ENCODE data around the gene IGSF9B. TPM values are rescaled to one million over a fixed set of nuclear protein-coding genes. Genes with fewer than 3 reads are reported as not detected.

Gene IGSF9B
- total RNA-seq, 1 donor from 2014 or later, result 10.1 TPM

DNA sequence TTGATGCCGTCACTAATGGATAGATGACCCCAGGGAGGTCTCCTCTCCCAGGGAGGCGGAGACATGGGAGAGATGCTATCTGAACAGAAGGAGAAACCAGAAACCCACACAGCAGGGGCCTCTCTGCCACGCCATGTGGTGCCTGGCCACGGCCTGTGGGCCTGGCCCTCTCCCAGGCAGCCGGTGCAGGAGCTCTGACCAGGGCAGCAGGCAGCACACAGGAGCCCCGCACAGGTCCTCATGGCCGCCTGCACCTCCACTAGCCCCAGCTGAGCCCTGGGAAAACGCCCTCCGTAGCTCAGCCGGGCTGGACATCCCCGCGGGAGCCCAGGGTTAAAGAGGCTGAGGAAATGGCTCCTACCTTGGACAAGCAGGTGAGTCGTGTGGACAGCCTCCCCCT lies 19.8 kb downstream of the IGSF9B start:
- H3K4me3 ChIP-seq, result no peak overlapping the region
- H3K27me3 ChIP-seq, result no peaks in the 10 kb centered on the region
- TF ChIP-seq POLR2AphosphoS5 (IDR thresholded peaks at IDR 0.05; ENCODE audit: insufficient read depth in 1 of 2, low read depth in 1 of 2) (no peak), POLR2A (IDR thresholded peaks at IDR 0.05) (no peak)
- TF ChIP-seq, protein P1, sequence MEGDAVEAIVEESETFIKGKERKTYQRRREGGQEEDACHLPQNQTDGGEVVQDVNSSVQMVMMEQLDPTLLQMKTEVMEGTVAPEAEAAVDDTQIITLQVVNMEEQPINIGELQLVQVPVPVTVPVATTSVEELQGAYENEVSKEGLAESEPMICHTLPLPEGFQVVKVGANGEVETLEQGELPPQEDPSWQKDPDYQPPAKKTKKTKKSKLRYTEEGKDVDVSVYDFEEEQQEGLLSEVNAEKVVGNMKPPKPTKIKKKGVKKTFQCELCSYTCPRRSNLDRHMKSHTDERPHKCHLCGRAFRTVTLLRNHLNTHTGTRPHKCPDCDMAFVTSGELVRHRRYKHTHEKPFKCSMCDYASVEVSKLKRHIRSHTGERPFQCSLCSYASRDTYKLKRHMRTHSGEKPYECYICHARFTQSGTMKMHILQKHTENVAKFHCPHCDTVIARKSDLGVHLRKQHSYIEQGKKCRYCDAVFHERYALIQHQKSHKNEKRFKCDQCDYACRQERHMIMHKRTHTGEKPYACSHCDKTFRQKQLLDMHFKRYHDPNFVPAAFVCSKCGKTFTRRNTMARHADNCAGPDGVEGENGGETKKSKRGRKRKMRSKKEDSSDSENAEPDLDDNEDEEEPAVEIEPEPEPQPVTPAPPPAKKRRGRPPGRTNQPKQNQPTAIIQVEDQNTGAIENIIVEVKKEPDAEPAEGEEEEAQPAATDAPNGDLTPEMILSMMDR (IDR thresholded peaks at IDR 0.05), result no peak
- intact Hi-C loops (cut with DNase I), result no loop called here
- DNase-seq (ENCODE audit: extremely low spot score in 2 of 2), result no peak
- H3K36me3 ChIP-seq, result peaks cover 0 to 5% of the 10 kb centered on the region in 2 donors
- H3K4me1 ChIP-seq, result no peaks in the 10 kb centered on the region
- no peaks in the 10 kb centered on the region for H3K9me3 ChIP-seq
- no peak overlapping the region for H3K27ac ChIP-seq

DNA sequence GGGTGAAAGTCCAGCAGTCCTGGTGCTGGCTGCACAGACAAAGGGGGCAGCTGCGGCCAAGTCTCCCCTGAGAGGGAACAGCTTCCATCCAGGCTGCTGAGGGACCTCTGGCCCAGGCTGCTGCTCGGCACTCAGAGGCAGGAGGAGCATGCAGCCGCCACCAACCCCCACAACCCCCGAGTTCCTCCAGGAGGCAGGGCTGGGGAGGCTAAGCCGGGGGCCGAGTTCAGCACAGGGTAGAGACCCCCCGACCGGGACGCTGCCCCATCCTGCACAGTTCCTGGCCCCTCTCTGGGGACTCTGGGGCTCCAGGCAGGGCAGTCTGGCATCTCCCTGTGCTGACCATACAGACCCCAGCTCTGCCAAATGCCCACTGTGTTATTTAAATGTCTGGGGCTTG lies 20.2 kb downstream of the IGSF9B start:
- Histone ChIP-seq H3K27me3 (no peaks in the 10 kb centered on the region), H3K4me1 (no peaks in the 10 kb centered on the region), H3K4me3 (no peak overlapping the region), H3K36me3 (peaks cover 0 to 5% of the 10 kb centered on the region in 2 donors), H3K9me3 (no peaks in the 10 kb centered on the region), H3K27ac (no peak overlapping the region)
- TF ChIP-seq, protein P1 (IDR thresholded peaks at IDR 0.05), result no peak
- no peak for TF ChIP-seq POLR2A (IDR thresholded peaks at IDR 0.05)
- no peak for TF ChIP-seq POLR2AphosphoS5 (IDR thresholded peaks at IDR 0.05; ENCODE audit: insufficient read depth in 1 of 2, low read depth in 1 of 2)
- intact Hi-C loops (cut with DNase I), result no loop called here
- no peak for DNase-seq (ENCODE audit: extremely low spot score in 2 of 2)

DNA sequence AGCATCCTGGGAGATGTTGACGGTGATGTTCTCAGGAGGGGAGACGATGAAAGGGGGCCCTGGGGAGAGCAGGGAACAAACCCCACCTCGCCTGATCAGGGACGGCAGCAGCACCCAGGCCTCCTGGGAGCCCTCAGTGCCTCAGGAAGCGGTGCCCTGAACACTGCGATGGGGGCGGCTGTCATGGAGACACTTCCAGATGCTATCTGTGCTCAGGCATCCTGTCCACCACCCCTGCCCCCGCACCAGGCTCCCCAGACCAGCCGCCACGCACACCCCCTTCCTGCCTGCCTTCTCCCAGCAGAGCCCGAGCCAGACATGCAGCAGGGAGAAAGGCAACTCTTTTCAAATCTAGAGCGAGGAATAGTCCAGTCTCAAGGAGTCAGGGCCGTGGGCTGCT lies 20.6 kb downstream of the IGSF9B start:
- H3K4me1 ChIP-seq, result no peaks in the 10 kb centered on the region
- H3K27ac ChIP-seq, result no peak overlapping the region
- no peak for TF ChIP-seq POLR2A (IDR thresholded peaks at IDR 0.05)
- TF ChIP-seq, protein P1 (IDR thresholded peaks at IDR 0.05), result no peak
- no peak for TF ChIP-seq POLR2AphosphoS5 (IDR thresholded peaks at IDR 0.05; ENCODE audit: insufficient read depth in 1 of 2, low read depth in 1 of 2)
- H3K27me3 ChIP-seq, result no peaks in the 10 kb centered on the region
- peaks cover 0 to 5% of the 10 kb centered on the region in 2 donors for H3K36me3 ChIP-seq
- DNase-seq (ENCODE audit: extremely low spot score in 2 of 2), result no peak
- H3K9me3 ChIP-seq, result no peaks in the 10 kb centered on the region
- intact Hi-C loops (cut with DNase I), result no loop called here
- no peak overlapping the region for H3K4me3 ChIP-seq

DNA sequence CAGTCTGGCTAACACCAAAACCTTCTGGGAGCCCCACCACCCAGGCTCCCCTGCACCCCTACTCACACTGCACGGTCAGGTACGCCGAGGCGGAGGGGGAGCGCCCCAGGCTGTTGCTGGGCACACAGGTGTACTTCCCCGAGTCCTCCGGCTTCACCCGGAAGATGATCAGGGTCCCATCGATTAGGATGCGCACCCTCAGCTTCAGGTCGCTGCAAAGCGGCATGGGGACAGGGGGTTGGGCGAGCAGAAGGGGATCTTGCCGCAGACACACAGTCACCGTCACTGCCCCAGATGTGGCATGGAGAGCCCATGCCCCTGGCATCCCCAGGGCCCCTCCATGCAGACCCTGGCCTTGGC lies 21.2 kb downstream of the IGSF9B start:
- intact Hi-C loops (cut with DNase I), result no loop called here
- H3K4me3 ChIP-seq, result no peak overlapping the region
- H3K36me3 ChIP-seq, result peaks cover 0 to 5% of the 10 kb centered on the region in 2 donors
- TF ChIP-seq POLR2A (IDR thresholded peaks at IDR 0.05), result no peak
- TF ChIP-seq, protein P1 (IDR thresholded peaks at IDR 0.05), result no peak
- no peak for TF ChIP-seq POLR2AphosphoS5 (IDR thresholded peaks at IDR 0.05; ENCODE audit: insufficient read depth in 1 of 2, low read depth in 1 of 2)
- no peaks in the 10 kb centered on the region for H3K27me3 ChIP-seq
- no peaks in the 10 kb centered on the region for H3K4me1 ChIP-seq
- no peak for DNase-seq (ENCODE audit: extremely low spot score in 2 of 2)
- H3K9me3 ChIP-seq, result no peaks in the 10 kb centered on the region
- H3K27ac ChIP-seq, result no peak overlapping the region

DNA sequence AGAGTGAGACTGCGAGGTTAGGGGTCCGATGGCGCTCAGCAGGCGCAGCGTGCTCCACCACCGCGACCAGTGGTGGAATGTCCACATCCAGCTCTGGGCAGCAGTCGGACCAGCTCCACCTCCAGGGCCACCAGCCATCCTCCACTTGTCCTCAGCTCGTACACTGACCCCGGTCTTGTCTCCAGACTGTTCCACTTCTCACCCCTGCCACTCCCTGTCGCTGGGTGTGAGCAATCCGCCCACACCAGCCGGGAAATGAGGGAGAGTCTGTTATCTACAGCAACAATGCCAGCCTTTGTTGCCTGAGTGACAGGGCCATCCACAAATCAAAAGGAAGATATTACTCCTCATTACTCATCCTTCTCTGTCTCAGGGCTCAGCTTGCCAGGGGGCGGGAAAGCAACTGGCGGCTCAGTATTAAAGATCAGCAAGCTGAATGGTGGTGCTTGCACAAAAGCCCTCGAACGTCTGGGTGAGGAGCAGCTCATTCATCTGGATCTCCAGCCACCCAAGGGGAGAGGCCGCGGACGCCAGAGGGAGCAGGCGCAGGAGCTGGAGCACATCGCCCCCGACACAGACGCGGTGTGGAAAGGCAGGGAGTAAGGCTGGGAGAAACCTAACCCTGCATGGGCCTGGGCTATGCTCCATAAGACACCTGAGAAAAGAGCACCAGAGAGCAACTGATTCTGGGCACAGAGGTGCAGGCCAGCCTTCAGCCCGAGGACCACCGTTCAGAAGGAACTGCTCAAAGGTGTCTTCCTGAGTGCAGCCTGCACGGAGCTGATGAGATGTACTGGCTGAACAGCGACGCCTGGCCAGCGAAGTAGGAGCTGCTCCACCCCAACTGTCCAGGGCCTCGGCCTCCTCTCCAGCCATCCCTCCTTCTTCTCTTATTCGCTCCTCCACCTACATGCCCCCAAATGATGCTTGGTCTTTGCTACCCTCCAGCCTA lies 21.9 kb downstream of the IGSF9B start:
- Histone ChIP-seq H3K9me3 (no peaks in the 10 kb centered on the region), H3K27me3 (no peaks in the 10 kb centered on the region), H3K4me1 (no peaks in the 10 kb centered on the region), H3K36me3 (peaks cover 0 to 5% of the 10 kb centered on the region in 2 donors), H3K27ac (no peak overlapping the region), H3K4me3 (no peak overlapping the region)
- intact Hi-C loops (cut with DNase I), result no loop called here
- no peak for DNase-seq (ENCODE audit: extremely low spot score in 2 of 2)
- TF ChIP-seq POLR2AphosphoS5 (IDR thresholded peaks at IDR 0.05; ENCODE audit: insufficient read depth in 1 of 2, low read depth in 1 of 2), result no peak
- TF ChIP-seq, protein P1 (IDR thresholded peaks at IDR 0.05), result no peak
- no peak for TF ChIP-seq POLR2A (IDR thresholded peaks at IDR 0.05)

Data from vagina (tissue), 2 donors.